ENCODE results near the gene CYLD. TPM values are rescaled to one million over a fixed set of nuclear protein-coding genes. Genes with fewer than 3 reads are reported as not detected.
A peak's percentile ranks its signal among the peaks of the same experiment; 100 is the strongest.

Gene CYLD
- total RNA-seq, 1 experiment from 2014 or later, result 12.5 TPM

DNA sequence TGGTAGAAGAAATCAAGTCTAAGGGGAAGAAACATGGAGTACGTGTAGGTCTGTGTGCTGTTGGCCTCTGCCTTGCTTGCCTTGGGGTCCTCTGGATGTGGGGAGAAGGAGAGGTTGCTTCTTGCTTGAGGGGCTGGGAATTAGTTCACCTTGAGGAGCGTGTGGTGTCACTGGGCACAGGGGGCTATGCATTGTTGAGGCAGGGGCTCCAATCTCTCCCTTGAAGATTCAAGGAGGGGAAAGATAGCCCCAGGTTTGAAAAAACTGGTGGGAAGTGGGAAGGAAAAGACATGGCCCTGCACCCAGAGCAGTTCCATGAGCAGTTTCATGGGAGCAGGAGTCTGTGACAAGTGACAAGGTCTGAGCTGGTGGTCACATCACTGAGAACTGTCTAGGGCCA, 103.4 kb downstream of the CYLD start:
- H3K9me3 ChIP-seq (ENCODE audit: control insufficient read depth, low read depth, low read length), result no peaks in the 10 kb centered on the region
- no peaks in the 10 kb centered on the region for H3K79me2 ChIP-seq (ENCODE audit: insufficient read depth, low read length)
- H4K20me1 ChIP-seq (ENCODE audit: control insufficient read depth, insufficient read depth, insufficient read length), result no peaks in the 10 kb centered on the region
- no peak overlapping the region for H4K8ac ChIP-seq (replicated peaks; ENCODE audit: insufficient read length, low read depth, low read length)
- no peaks in the 10 kb centered on the region for H3K27me3 ChIP-seq (ENCODE audit: insufficient read depth, low read length)
- H4K91ac ChIP-seq (ENCODE audit: insufficient read length, low read depth, low read length), result no peak overlapping the region
- H2BK5ac ChIP-seq (ENCODE audit: insufficient read length, low read length), result no peak overlapping the region
- Mint-ChIP-seq H3K9me3 (no peaks in the 10 kb centered on the region), H3K4me3 (no peak overlapping the region), H3K27me3 (ENCODE audit: low read depth) (peaks cover 11% of the 10 kb centered on the region), H3K36me3 (ENCODE audit: insufficient read depth in 1 of 3, low read depth in 3 of 3) (no peaks in the 10 kb centered on the region), H3K4me1 (peaks cover 13 to 19% of the 10 kb centered on the region in 2 experiments), H3K27ac (peak overlapping the region in 1 of 3 experiments; percentile 65; a peak in 1 of 7 replicates)
- H3K56ac ChIP-seq (ENCODE audit: insufficient read length, low read depth, low read length), result no peak overlapping the region
- H3K9ac ChIP-seq (ENCODE audit: extremely low read depth, insufficient read length, low read length), result no peak overlapping the region
- no peak overlapping the region for H4K5ac ChIP-seq (ENCODE audit: insufficient read length, low read depth, low read length)
- peaks cover 3% of the 10 kb centered on the region; the same call in 1 of the 2 replicates for H3K4me1 ChIP-seq (ENCODE audit: insufficient read depth, low read length)
- H3K23me2 ChIP-seq (ENCODE audit: insufficient read length, low read depth, low read length, poor library complexity, severe bottlenecking), result no peaks in the 10 kb centered on the region
- no peak overlapping the region for H3K14ac ChIP-seq (ENCODE audit: insufficient read depth, low read length)
- no peak overlapping the region for H2BK12ac ChIP-seq (ENCODE audit: insufficient read length, low read depth, low read length)
- H3K4me2 ChIP-seq (ENCODE audit: insufficient read depth, insufficient read length, low read length), result no peak overlapping the region
- no peak for TF ChIP-seq CTCF (conservative IDR thresholded peaks at IDR 0.05)
- H3K18ac ChIP-seq (ENCODE audit: insufficient read length, low read depth, low read length), result no peak overlapping the region
- whole genome bisulfite sequencing (ENCODE audit: extremely low coverage, insufficient read length, low lambda C conversion rate), result no CpG with 5 or more reads among the region's 2 CpGs
- no peak for DNase-seq
- H3K23ac ChIP-seq (ENCODE audit: insufficient read length, low read depth, low read length), result no peak overlapping the region
- H2AFZ ChIP-seq (ENCODE audit: low read length), result no peak overlapping the region
- H2BK120ac ChIP-seq (ENCODE audit: low read depth, low read length, poor library complexity, severe bottlenecking), result no peak overlapping the region
- no peak overlapping the region for H3K27ac ChIP-seq (ENCODE audit: insufficient read length, low read depth, low read length)
- no peaks in the 10 kb centered on the region for H3K79me1 ChIP-seq (ENCODE audit: insufficient read depth, low read depth, low read length, poor library complexity, severe bottlenecking)
- H2BK20ac ChIP-seq (ENCODE audit: low read depth, low read length, poor library complexity, severe bottlenecking), result no peak overlapping the region
- H3K4ac ChIP-seq (ENCODE audit: low read depth, low read length), result no peak overlapping the region
- H3T11ph ChIP-seq (ENCODE audit: low read length), result no peak overlapping the region
- H2BK15ac ChIP-seq (ENCODE audit: low read depth, low read length), result no peak overlapping the region
- no peak overlapping the region for H2AK5ac ChIP-seq (ENCODE audit: insufficient read length, low read length)

All from H9 (cell line).